Adrenal gland (tissue), 19 donors: Measurements from ENCODE around the gene FRMD5. TPM values are rescaled to one million over a fixed set of nuclear protein-coding genes. Genes with fewer than 3 reads are reported as not detected.
A peak's percentile ranks its signal among the peaks of the same experiment; 100 is the strongest.
"Not testable (repeated sequence)": the region's sequence is repeated elsewhere in the genome, so short reads cannot be mapped to it uniquely, and the experiment has no call there.

Source experiments
- DNase-seq, 7 donors: peaks; one replicate each; pipeline ENCODE4 v3.0.0-alpha.2; 2019 to 2020
- H3K27ac ChIP-seq, 5 donors: fragments of 200-600 bp; sonication (generic) in 4 of 5; 1 replicate in 3 of 5; 2 replicates in 2 of 5; pipeline versions ENCODE4 v1.5.1 to v1.8.0; 2016 to 2020; ENCODE audit warnings: mild to moderate bottlenecking in 1 of 5
- H3K27me3 ChIP-seq: fragments of 200-600 bp; 2 replicates; pipeline ENCODE4 v1.8.0; 2021
- H3K36me3 ChIP-seq, 2 donors: fragments of 200-600 bp; replicated peaks in 1 of 2; 1 replicate in 1 of 2; 2 replicates in 1 of 2; pipeline versions ENCODE4 v1.5.1 to v1.8.0; 2018 to 2022
- H3K4me1 ChIP-seq, 2 donors: fragments of 200-600 bp; replicated peaks in 1 of 2; 1 replicate in 1 of 2; 2 replicates in 1 of 2; pipeline versions ENCODE4 v1.5.1 to v1.8.0; 2018 to 2021
- H3K4me3 ChIP-seq, 4 donors: fragments of 200-600 bp; sonication (generic) in 3 of 4; one replicate each; pipeline ENCODE4 v1.5.1; 2016 to 2018
- H3K9me3 ChIP-seq, 3 donors: fragments of 200-600 bp; sonication (generic) in 1 of 3; replicated peaks in 1 of 3; 1 replicate in 2 of 3; 2 replicates in 1 of 3; pipeline versions ENCODE4 v1.5.1 to v1.8.0; 2016 to 2021
- CTCF ChIP-seq, 6 experiments: fragments of 450-650 bp in 4 of 6; fragments of 200-600 bp in 2 of 6; sonication (generic) in 1 of 6; IDR thresholded peaks; 1 replicate in 5 of 6; 2 replicates in 1 of 6; pipeline versions ENCODE4 v1.5.1 to v1.8.0; 2016 to 2021; ENCODE audit warnings: antibody characterized with exemption in 6 of 6, mild to moderate bottlenecking in 2 of 6, moderate library complexity in 1 of 6
- POLR2A ChIP-seq, 2 donors: fragments of 450-650 bp; IDR thresholded peaks; one replicate each; pipeline ENCODE4 v1.6.1; 2017; ENCODE audit warnings: antibody characterized with exemption in 2 of 2, mild to moderate bottlenecking in 2 of 2, moderate library complexity in 1 of 2
- WGBS, 4 donors: extraction: QIAGEN DNeasy Blood & Tissue Kit in 2 of 4; methylation state at CpG; one replicate each; pipeline versions ENCODE4 v1.1.5 to v1.1.7; 2013 to 2017; 5-methylcytosine and 5-hydroxymethylcytosine counted together
- intact Hi-C, 2 donors: fragments of 100-400 bp; cut with DNase I; formaldehyde crosslinking; loops; one replicate each; pipeline versions ENCODE4 v1.14.1 to v1.15.0; 2022 to 2023
- long read RNA-seq, 10 donors: library from polyadenylated mRNA in 3 of 10; unstranded in 2 of 10; stranded (forward) in 1 of 10; transcript quantifications; one replicate each; pipeline ENCODE4 v2.0.0 and lab custom pipeline, GENCODE V29; 2021 to 2026
- polyA plus RNA-seq, 3 donors: library from polyadenylated mRNA; stranded (reverse); fragments of 200-250 nt in 2 of 3; fragments of 350-450 nt in 1 of 3; fragmentation: Illumina TruSeq in 1 of 3; extraction: RNeasy Lipid Tissue Mini Kit (QIAGEN cat#74804) in 1 of 3; gene quantifications; one replicate each; pipeline ENCODE4 v1.2.3, GENCODE V29; 2013 to 2014
- total RNA-seq, 9 donors: library from RNA; depleted of rRNA in 4 of 9; stranded (reverse); fragments of >200 nt in 4 of 9; fragments of 120-200 nt in 1 of 9; fragmentation: NEBNext Ultra II Directional in 1 of 9; extraction: Animal tissue kit (Norgen Biotek cat#: 25700) in 1 of 9; gene quantifications; one replicate each; pipeline versions ENCODE4 v1.1.0 to v1.2.4, GENCODE V29; 2013 to 2023
- donor health status: healthy with polysubstance abuse.
- donor health status: Bipolar disorder and iron deficiency.
- donor health status: DM: yes; HTN: yes; CAD: no.
- donor health status: DM: no; HTN: no; CAD: no.
- donor health status: DM: no; HTN: no; CAD: no.
- donor health status: DM: yes; HTN: yes; CAD: no.

The FRMD5 gene
- total RNA-seq (10 to 100 TPM in 6 of 9 donors, 1 to 10 TPM in 3; 5.6 to 53.8 (median 13.9) TPM), polyA plus RNA-seq (10 to 100 TPM in 1 of 3 donors, 1 to 10 TPM in 2; 2.9 to 49.4 (median 4.1) TPM)
- long read RNA-seq, donor 1, partial matches to known transcripts = 5 of 5 reads
- long read RNA-seq, donor 1, other reads (novel, unspliced or antisense) = 0 of 5 reads
- long read RNA-seq, donor 2 = 0 reads
- long read RNA-seq, donor 3, partial matches to known transcripts = 0 of 1 reads
- long read RNA-seq, donor 3, other reads (novel, unspliced or antisense) = 0 of 1 reads
- long read RNA-seq, donor 4, partial matches to known transcripts = 0 of 1 reads
- long read RNA-seq, donor 4, other reads (novel, unspliced or antisense) = 1 of 1 reads
- long read RNA-seq, donor 5, partial matches to known transcripts = 8 of 15 reads
- long read RNA-seq, donor 5, other reads (novel, unspliced or antisense) = 6 of 15 reads
- long read RNA-seq, donor 6, partial matches to known transcripts = 0 of 1 reads
- long read RNA-seq, donor 6, other reads (novel, unspliced or antisense) = 1 of 1 reads
- long read RNA-seq, donor 7, partial matches to known transcripts = 15 of 15 reads
- long read RNA-seq, donor 7, other reads (novel, unspliced or antisense) = 0 of 15 reads
- long read RNA-seq, donor 8, partial matches to known transcripts = 0 of 5 reads
- long read RNA-seq, donor 8, other reads (novel, unspliced or antisense) = 0 of 5 reads
- long read RNA-seq, donor 9 = 0 reads
- long read RNA-seq, donor 10, partial matches to known transcripts = 7 of 7 reads
- long read RNA-seq, donor 10, other reads (novel, unspliced or antisense) = 0 of 7 reads

DNA sequence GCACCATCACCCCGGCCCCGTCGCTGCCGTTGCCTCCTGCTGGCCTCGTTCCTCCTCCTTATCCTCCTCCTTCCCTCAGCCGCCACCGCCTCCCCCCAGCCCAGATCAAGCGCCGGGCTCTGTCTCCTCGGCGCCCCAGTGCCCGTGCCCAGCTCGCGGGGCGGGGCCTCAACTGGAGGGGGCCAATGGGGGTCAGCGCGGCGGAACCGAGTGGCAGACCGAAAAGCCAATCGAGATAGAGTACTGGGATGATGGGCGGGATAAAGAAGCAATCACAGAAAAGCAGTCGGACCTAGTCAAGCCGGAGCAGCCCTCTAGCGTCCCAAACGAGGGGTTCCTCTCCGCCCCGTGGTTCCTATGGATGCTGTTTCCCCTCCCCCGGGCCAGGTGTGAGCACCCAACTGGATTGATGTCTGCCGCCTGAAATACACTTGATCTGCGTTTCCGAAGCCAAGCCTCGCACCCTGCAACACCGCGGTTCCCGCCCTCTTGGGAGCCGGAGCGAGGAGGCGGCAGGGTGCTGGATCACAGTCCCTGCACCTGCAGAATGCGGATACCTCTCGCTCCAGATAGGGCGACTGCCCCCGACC, at the start of gene FRMD5:
FRMD5 (minus strand) TSS at position 121 of the 590 bp plus-strand sequence.
- DNase-seq = peak; percentile 92 to 97 (median 94)
- peak within 1 kb of the TSS; percentile 65 to 90 (median 76) for H3K27ac ChIP-seq
- no peaks in the 10 kb centered on the region for H3K9me3 ChIP-seq
- H3K36me3 ChIP-seq = no peaks in the 10 kb centered on the region
- H3K27me3 ChIP-seq = no peaks in the 10 kb centered on the region
- TF ChIP-seq CTCF (IDR thresholded peaks at IDR 0.05) = peak in 5 of 6 experiments; percentile 34 to 59 (median 44)
- peak; percentile 58 to 93 for TF ChIP-seq POLR2A (IDR thresholded peaks at IDR 0.05)
- peaks cover 3 to 12% of the 10 kb centered on the region in 2 donors for H3K4me1 ChIP-seq
- intact Hi-C loops = no loop called here
- peak within 1 kb of the TSS in 3 of 4 donors; percentile 42 to 68 (median 66) for H3K4me3 ChIP-seq
- 0 to 5% (median 1%) methylated on average over 17 to 43 of the region's 43 CpGs for WGBS, 4 donors

DNA sequence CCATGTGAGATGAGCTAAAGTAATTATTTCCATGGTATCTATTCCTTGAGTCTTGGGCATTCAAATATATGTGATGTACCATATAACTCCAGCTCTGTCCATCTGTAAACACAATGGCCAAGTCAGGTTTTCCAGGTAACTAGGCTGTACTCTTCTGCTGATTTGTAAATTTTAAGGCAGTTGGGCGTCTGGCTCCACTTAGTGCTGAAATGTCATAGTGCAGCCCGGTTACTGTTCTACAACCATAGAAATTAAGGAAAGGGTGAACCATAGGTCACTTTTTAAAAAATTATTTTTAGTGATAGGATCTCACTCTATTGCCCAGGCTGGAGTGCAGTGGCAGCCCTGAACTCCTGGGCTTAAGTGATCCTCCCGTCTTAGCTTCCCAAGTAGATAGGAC, 48.8 kb upstream of the FRMD5 start:
- Histone ChIP-seq H3K9me3 (no peaks in the 10 kb centered on the region), H3K4me1 (no peaks in the 10 kb centered on the region), H3K27me3 (no peaks in the 10 kb centered on the region), H3K4me3 (no peak overlapping the region), H3K27ac (no peak overlapping the region), H3K36me3 (no peaks in the 10 kb centered on the region)
- no peak for TF ChIP-seq POLR2A (IDR thresholded peaks at IDR 0.05)
- TF ChIP-seq CTCF (IDR thresholded peaks at IDR 0.05) = peak in 2 of 6 experiments; percentile 14 to 17
- intact Hi-C loops = no loop called here
- DNase-seq = no peak
- WGBS, 4 donors = 78 to 81% (median 79%) methylated on average over 3 of the region's 3 CpGs

DNA sequence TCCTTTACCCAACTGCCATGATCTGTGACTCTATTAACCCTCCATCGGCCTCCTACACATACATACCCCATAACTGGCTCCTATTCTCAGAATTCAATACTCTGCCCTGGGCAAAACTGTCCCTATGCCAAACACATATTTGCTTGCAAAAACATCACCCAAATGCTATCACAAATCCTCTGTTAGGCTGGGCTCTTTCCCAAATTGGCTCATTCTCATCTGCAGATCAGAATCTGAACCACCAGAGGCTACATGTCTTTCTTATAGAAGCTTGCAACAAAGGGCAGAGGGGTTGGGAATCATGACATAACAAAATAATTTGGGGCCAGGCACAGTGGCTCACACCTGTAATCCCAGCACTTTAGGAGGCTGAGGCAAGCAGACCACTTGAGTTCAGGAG, 48.1 kb upstream of the FRMD5 start:
- Histone ChIP-seq H3K4me1 (no peaks in the 10 kb centered on the region), H3K9me3 (no peaks in the 10 kb centered on the region), H3K4me3 (no peak overlapping the region), H3K27ac (no peak overlapping the region), H3K27me3 (no peaks in the 10 kb centered on the region), H3K36me3 (no peaks in the 10 kb centered on the region)
- intact Hi-C loops = no loop called here
- WGBS, 4 donors = 67 to 82% (median 75%) methylated on average over 1 of the region's 1 CpG
- TF ChIP-seq CTCF (IDR thresholded peaks at IDR 0.05) = no peak
- no peak for TF ChIP-seq POLR2A (IDR thresholded peaks at IDR 0.05)
- peak in 1 of 7 donors; percentile 47 for DNase-seq

DNA sequence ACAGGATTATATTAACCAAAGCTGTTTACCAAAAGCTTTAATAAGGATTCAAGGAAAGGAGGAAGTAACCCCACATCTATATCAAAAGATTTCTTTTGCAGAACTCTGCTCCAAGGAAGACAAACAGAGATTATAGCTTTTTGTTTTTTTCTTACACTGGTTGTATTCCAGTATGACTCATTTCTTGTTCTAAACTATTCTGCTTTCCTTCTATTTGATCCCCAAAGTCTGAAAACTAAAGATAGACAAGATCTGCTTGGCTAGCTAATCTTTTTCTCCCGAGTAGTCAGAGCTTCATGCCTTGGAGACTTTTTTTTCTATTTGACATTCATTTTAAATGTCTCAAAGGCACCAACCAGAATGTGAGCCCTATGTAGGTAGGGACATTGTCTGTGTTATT, 36.8 kb upstream of the FRMD5 start:
- intact Hi-C loops = no loop called here
- DNase-seq = no peak
- Histone ChIP-seq H3K36me3 (no peaks in the 10 kb centered on the region), H3K27me3 (no peaks in the 10 kb centered on the region), H3K4me1 (peaks cover 0 to 8% of the 10 kb centered on the region in 2 donors), H3K9me3 (no peaks in the 10 kb centered on the region), H3K27ac (peak overlapping the region in 1 of 5 donors; percentile 32), H3K4me3 (no peak overlapping the region)
- TF ChIP-seq POLR2A (IDR thresholded peaks at IDR 0.05) = no peak
- no peak for TF ChIP-seq CTCF (IDR thresholded peaks at IDR 0.05)
- 20 to 32% (median 25%) methylated on average over 1 of the region's 1 CpG for WGBS, 4 donors

GRCh38 chr15:44229301-44229700, 34.2 kb upstream of the FRMD5 start:
- intact Hi-C loops = not testable (repeated sequence)

More at GRCh38 chr15:44229301-44229700, 34.2 kb upstream of the FRMD5 start:
- not testable (repeated sequence) for H3K9me3 ChIP-seq, H3K27me3 ChIP-seq, H3K4me3 ChIP-seq, H3K36me3 ChIP-seq, H3K4me1 ChIP-seq
- peak in 5 of 7 donors; percentile 17 to 65 (median 39) for DNase-seq
- WGBS, 4 donors = 35 to 57% (median 43%) methylated on average over 3 of the region's 4 CpGs
- peak overlapping the region in 2 of 5 donors; percentile 53 to 72 for H3K27ac ChIP-seq
